ENCODE results near the gene NOX5. TPM values are rescaled to one million over a fixed set of nuclear protein-coding genes. Genes with fewer than 3 reads are reported as not detected.

The NOX5 gene
- total and polyA plus RNA-seq, 2 donors (not counting 1 experiment from before 2014, with no cell fraction given): 0.01 to 0.05 TPM

GRCh38 chr15:69046781-69047180, 32.3 kb downstream of the NOX5 start:
- Histone ChIP-seq H3K9ac (ENCODE audit: low read length) (no peak overlapping the region), H3K27ac (ENCODE audit: low read length in 2 of 2) (no peak overlapping the region), H3K9me3 (ENCODE audit: control extremely low read depth in 1 of 3, control insufficient read depth in 2 of 3, insufficient read depth in 1 of 3, low read length in 2 of 3) (no peaks in the 10 kb centered on the region), H2AFZ (ENCODE audit: insufficient read depth, low read depth, low read length, poor library complexity, severe bottlenecking) (no peak overlapping the region), H3K4me1 (ENCODE audit: control insufficient read depth in 2 of 2, insufficient read depth in 2 of 2, low read length in 2 of 2) (no peaks in the 10 kb centered on the region), H3K36me3 (replicated peaks in 1 of 2; ENCODE audit: control extremely low read depth in 1 of 2, control insufficient read depth in 1 of 2, extremely low read depth in 1 of 2, insufficient read depth in 2 of 2, low read length in 1 of 2) (no peaks in the 10 kb centered on the region), H3K4me2 (replicated peaks; ENCODE audit: low read depth, low read length, poor library complexity, severe bottlenecking) (no peak overlapping the region), H3K79me2 (ENCODE audit: control insufficient read depth, insufficient read depth, low read length) (no peaks in the 10 kb centered on the region), H3K27me3 (replicated peaks in 1 of 4; ENCODE audit: control extremely low read depth in 1 of 4, control insufficient read depth in 3 of 4, insufficient read depth in 4 of 4, low read length in 3 of 4) (peaks cover 0 to 6% (median 1%) of the 10 kb centered on the region in 4 experiments), H4K20me1 (ENCODE audit: control insufficient read depth, insufficient read depth, low read length, poor library complexity, severe bottlenecking) (no peaks in the 10 kb centered on the region), H3K4me3 (ENCODE audit: control extremely low read depth in 1 of 5, extremely low read depth in 1 of 5, insufficient read depth in 1 of 5, low read depth in 2 of 5, low read length in 4 of 5) (no peak overlapping the region)
- ChIA-PET CTCF (no interaction called here), POLR2A (no interaction called here)
- intact Hi-C loops (cut with micrococcal nuclease): no loop called here
- TF ChIP-seq CTCF (IDR thresholded peaks at IDR 0.05): no peak
- no peak for TF ChIP-seq EZH2 (IDR thresholded peaks at IDR 0.05; ENCODE audit: borderline replicate concordance, insufficient read depth, low read depth, low read length, poor library complexity, severe bottlenecking)
- no peaks in the 10 kb centered on the region for H3K4me1 Mint-ChIP-seq
- 43% methylated on average over 1 of the region's 5 CpGs for WGBS (ENCODE audit: insufficient coverage)
- no peak for ATAC-seq (ENCODE audit: low read depth)
- H3K9me3 Mint-ChIP-seq (ENCODE audit: insufficient read depth): no peaks in the 10 kb centered on the region
- H3K27ac Mint-ChIP-seq: no peak overlapping the region
- H3K27me3 Mint-ChIP-seq: peaks cover 8% of the 10 kb centered on the region
- H3K4me3 Mint-ChIP-seq: no peak overlapping the region
- DNase-seq: no peak

GRCh38 chr15:69049976-69050375, 35.5 kb downstream of the NOX5 start:
- Mint-ChIP-seq H3K4me3 (no peak overlapping the region), H3K4me1 (no peaks in the 10 kb centered on the region), H3K27me3 (peaks cover 22% of the 10 kb centered on the region), H3K27ac (no peak overlapping the region), H3K9me3 (ENCODE audit: insufficient read depth) (no peaks in the 10 kb centered on the region)
- no peak for DNase-seq
- TF ChIP-seq CTCF (IDR thresholded peaks at IDR 0.05) (no peak), EZH2 (IDR thresholded peaks at IDR 0.05; ENCODE audit: borderline replicate concordance, insufficient read depth, low read depth, low read length, poor library complexity, severe bottlenecking) (no peak)
- ChIA-PET CTCF (no interaction called here), POLR2A (no interaction called here)
- no CpG with 5 or more reads among the region's 4 CpGs for WGBS (ENCODE audit: insufficient coverage)
- Histone ChIP-seq H3K4me1 (ENCODE audit: control insufficient read depth in 2 of 2, insufficient read depth in 2 of 2, low read length in 2 of 2) (no peaks in the 10 kb centered on the region), H3K79me2 (ENCODE audit: control insufficient read depth, insufficient read depth, low read length) (no peaks in the 10 kb centered on the region), H3K9me3 (ENCODE audit: control extremely low read depth in 1 of 3, control insufficient read depth in 2 of 3, insufficient read depth in 1 of 3, low read length in 2 of 3) (no peaks in the 10 kb centered on the region), H2AFZ (ENCODE audit: insufficient read depth, low read depth, low read length, poor library complexity, severe bottlenecking) (no peak overlapping the region), H3K9ac (ENCODE audit: low read length) (no peak overlapping the region), H4K20me1 (ENCODE audit: control insufficient read depth, insufficient read depth, low read length, poor library complexity, severe bottlenecking) (no peaks in the 10 kb centered on the region), H3K27ac (ENCODE audit: low read length in 2 of 2) (no peak overlapping the region), H3K4me3 (ENCODE audit: control extremely low read depth in 1 of 5, extremely low read depth in 1 of 5, insufficient read depth in 1 of 5, low read depth in 2 of 5, low read length in 4 of 5) (no peak overlapping the region), H3K4me2 (replicated peaks; ENCODE audit: low read depth, low read length, poor library complexity, severe bottlenecking) (no peak overlapping the region), H3K36me3 (replicated peaks in 1 of 2; ENCODE audit: control extremely low read depth in 1 of 2, control insufficient read depth in 1 of 2, extremely low read depth in 1 of 2, insufficient read depth in 2 of 2, low read length in 1 of 2) (no peaks in the 10 kb centered on the region), H3K27me3 (replicated peaks in 1 of 4; ENCODE audit: control extremely low read depth in 1 of 4, control insufficient read depth in 3 of 4, insufficient read depth in 4 of 4, low read length in 3 of 4) (peaks cover 0 to 9% (median 3%) of the 10 kb centered on the region in 4 experiments)
- ATAC-seq (ENCODE audit: low read depth): no peak
- intact Hi-C loops (cut with micrococcal nuclease): no loop called here
